Fibroblast of skin of back (primary cell): ENCODE data around the gene HLA-B.

Experiments
- DNase-seq: peaks from one replicate; pipeline ENCODE4 v3.0.0-alpha.2; 2013

The HLA-B gene

DNA sequence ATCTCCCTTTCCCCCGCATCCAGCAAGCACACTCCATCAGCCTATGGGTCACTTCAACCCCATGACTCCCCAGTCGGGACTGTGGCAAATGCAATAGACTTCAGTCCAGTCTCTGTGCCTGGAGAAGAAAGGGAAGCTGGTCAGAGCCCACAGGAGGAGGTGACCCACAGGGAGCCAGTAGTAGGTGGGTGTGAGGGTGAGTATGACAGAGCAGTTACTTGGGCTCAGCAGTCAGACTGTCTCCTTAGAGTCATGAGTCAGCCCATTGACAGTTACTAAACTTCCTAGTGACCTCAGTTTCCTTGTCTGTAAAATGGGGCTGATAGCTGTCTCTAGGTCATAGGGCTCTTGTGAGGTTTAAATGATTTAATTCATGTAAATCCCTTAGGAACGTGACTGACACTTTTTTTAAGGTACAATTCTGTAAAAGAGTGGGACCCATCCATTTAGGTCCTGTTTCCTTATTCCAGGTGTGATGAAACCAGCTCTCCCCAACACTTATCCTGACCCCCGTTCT is 51.2 kb downstream of the HLA-B start:
- DNase-seq = no peak

DNA sequence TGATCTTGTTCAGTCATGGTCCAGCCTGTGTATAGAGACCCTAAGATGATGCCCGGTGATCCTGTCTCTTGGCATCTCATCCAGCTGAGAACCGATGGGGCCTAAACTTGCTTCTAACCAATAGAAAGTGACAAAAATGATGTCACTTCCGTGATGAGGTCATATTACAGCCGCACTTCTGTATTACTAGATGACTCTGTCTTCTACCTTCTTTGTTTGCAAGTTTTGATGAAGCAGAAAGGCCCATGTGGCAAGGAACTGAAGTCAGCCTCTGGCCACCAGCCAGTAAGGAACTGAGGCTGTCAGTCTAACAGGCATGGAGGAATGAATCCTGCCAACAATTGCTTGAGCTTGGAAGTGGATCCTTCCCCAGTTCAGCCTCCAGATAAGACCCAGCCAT is 52.3 kb downstream of the HLA-B start:
- no peak for DNase-seq
